ENCODE data around the gene ZEB1. TPM values are rescaled to one million over a fixed set of nuclear protein-coding genes. Genes with fewer than 3 reads are reported as not detected.

ZEB1 gene
- total and polyA plus RNA-seq, 2 of the 4 experiments (the other 2 are of a cell fraction), result 23.7 to 108 TPM

DNA sequence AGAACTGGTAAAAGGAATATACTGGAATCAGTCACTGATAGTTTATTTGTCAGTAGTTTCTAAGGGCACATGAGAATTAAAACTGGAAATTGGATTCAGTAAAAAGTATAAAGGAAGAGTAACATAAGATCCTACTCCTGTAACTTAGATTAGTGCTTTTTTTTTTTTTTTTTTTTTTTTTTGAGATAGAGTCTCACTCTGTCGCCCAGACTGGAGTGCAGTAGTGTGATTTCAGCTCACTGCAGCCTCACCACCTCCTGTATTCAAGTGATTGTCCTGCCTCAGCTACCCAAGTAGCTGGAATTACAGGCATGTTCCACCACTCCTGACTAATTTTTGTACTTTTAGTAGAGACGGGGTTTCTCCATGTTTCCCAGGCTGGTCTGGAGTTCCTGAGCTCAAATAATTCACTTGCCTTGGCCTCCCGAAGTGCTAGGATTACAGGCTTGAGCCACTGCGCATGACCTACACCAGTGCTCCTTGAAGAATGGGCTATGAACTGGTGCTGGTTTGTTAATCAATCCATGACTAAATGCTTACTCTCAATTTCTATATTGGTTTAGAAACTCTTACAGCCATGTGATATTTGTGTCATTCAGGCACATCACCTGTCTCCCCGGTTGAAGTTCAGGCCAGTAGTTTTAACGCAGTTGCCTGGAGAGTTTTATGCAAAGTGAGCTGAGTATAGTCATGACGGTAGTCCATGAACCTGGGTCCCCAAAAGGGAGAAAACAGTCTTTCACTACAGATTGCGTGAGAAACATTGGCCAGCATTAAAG, 65.0 kb downstream of the ZEB1 start:
- BruUV-seq (replicated peaks), result no TSS peak
- in situ Hi-C loops (cut with MboI; ENCODE audit: low sequenced_read_pairs), result no loop called here
- Histone ChIP-seq H3K56ac (ENCODE audit: extremely low read depth, insufficient read depth, low read length) (no peak overlapping the region), H3K9me3 (ENCODE audit: control insufficient read depth, insufficient read depth, low read length) (no peaks in the 10 kb centered on the region), H4K20me1 (ENCODE audit: insufficient read depth, low read length) (peaks cover 56% of the 10 kb centered on the region), H2BK20ac (ENCODE audit: low read depth, low read length) (no peak overlapping the region), H3K18ac (ENCODE audit: low read depth, low read length) (no peak overlapping the region), H4K91ac (ENCODE audit: insufficient read depth, low read depth, low read length) (no peak overlapping the region), H3K4ac (ENCODE audit: low read depth, low read length) (no peak overlapping the region), H2AK9ac (replicated peaks; ENCODE audit: low read depth, low read length, poor library complexity) (no peak overlapping the region), H3K79me1 (ENCODE audit: low read depth in 1 of 2, low read length in 2 of 2) (peaks cover 5 to 57% of the 10 kb centered on the region in 2 experiments), H3K36me3 (ENCODE audit: control insufficient read depth, insufficient read depth, low read length) (peaks cover 8% of the 10 kb centered on the region), H4K5ac (ENCODE audit: low read depth, low read length) (no peak overlapping the region), H3K27me3 (ENCODE audit: control insufficient read depth, insufficient read depth, low read length) (no peaks in the 10 kb centered on the region), H3K27ac (ENCODE audit: insufficient read depth, low read length) (no peak overlapping the region), H3K9ac (ENCODE audit: low read depth, low read length) (no peak overlapping the region), H3K4me1 (ENCODE audit: control insufficient read depth, insufficient read depth, low read length) (peaks cover 2% of the 10 kb centered on the region; the same call in 1 of the 2 replicates), H2AK5ac (ENCODE audit: low read depth, low read length) (no peak overlapping the region), H3K4me2 (ENCODE audit: low read depth, low read length) (no peak overlapping the region; the same call in 1 of the 2 replicates), H4K8ac (ENCODE audit: low read depth in 2 of 2, low read length in 2 of 2) (no peak overlapping the region), H2BK15ac (ENCODE audit: low read depth, low read length) (no peak overlapping the region), H2BK120ac (ENCODE audit: low read depth, low read length) (no peak overlapping the region), H3K23ac (ENCODE audit: low read depth, low read length) (no peak overlapping the region), H3K9me1 (ENCODE audit: insufficient read depth, low read length) (peaks cover 13% of the 10 kb centered on the region), H3K4me3 (ENCODE audit: insufficient read depth, low read depth, low read length) (no peak overlapping the region), H3K14ac (replicated peaks; ENCODE audit: low read depth, low read length) (0 out of 2 replicates have a peak overlapping the region, but pooled peaks have one; percentile 26), H2AFZ (replicated peaks; ENCODE audit: low read length, poor library complexity) (no peak overlapping the region), H2BK5ac (ENCODE audit: low read depth, low read length, poor library complexity, severe bottlenecking) (no peak overlapping the region)
- 80% methylated on average over 1 of the region's 8 CpGs; no CpG with 5 or more reads in 1 of the 2 experiments for WGBS, 2 experiments (ENCODE audit: extremely low coverage in 2 of 2, insufficient read length in 1 of 2)
- DNase-seq, result no peak
- intact Hi-C loops (cut with micrococcal nuclease), result no loop called here
- CTCF ChIA-PET, result no interaction called here
- POLR2A ChIA-PET (ENCODE audit: unreplicated experiment), result interaction anchor here (0.6 kb wide), 1 partner anchor 600 kb away, joined by 3 read pairs; no protein-coding TSS in a partner anchor
- dilution Hi-C loops (cut with HindIII; ENCODE audit: low sequenced_read_pairs, unreplicated experiment), result no loop called here
- no peak for ATAC-seq (ENCODE audit: low read depth)
- no peak for TF ChIP-seq RAD21 (IDR thresholded peaks at IDR 0.05; ENCODE audit: low read length)
- no peak for TF ChIP-seq SMC3 (IDR thresholded peaks at IDR 0.05; ENCODE audit: low read depth, low read length)
- no peak for TF ChIP-seq RFX5 (IDR thresholded peaks at IDR 0.05; ENCODE audit: low read depth, low read length)
- no peak for TF ChIP-seq MAFK (IDR thresholded peaks at IDR 0.05; ENCODE audit: low read depth, low read length)
- no peak for TF ChIP-seq MAZ (IDR thresholded peaks at IDR 0.05; ENCODE audit: borderline replicate concordance, low read depth, low read length)
- TF ChIP-seq, protein P1, sequence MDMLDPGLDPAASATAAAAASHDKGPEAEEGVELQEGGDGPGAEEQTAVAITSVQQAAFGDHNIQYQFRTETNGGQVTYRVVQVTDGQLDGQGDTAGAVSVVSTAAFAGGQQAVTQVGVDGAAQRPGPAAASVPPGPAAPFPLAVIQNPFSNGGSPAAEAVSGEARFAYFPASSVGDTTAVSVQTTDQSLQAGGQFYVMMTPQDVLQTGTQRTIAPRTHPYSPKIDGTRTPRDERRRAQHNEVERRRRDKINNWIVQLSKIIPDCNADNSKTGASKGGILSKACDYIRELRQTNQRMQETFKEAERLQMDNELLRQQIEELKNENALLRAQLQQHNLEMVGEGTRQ (IDR thresholded peaks at IDR 0.05; ENCODE audit: low read depth, low read length), result no peak
- no peak for TF ChIP-seq BHLHE40 (IDR thresholded peaks at IDR 0.05; ENCODE audit: low read depth, low read length)
- no peak for TF ChIP-seq CEBPB (IDR thresholded peaks at IDR 0.05; ENCODE audit: low read depth, low read length)
- no peak for TF ChIP-seq CTCF (conservative IDR thresholded peaks at IDR 0.05; ENCODE audit: low read depth, low read length)
- no peak for TF ChIP-seq POLR2A (IDR thresholded peaks at IDR 0.05; ENCODE audit: low read depth, low read length)
- TF ChIP-seq CHD1 (IDR thresholded peaks at IDR 0.05; ENCODE audit: low read depth, low read length), result no peak
- TF ChIP-seq RCOR1 (IDR thresholded peaks at IDR 0.05; ENCODE audit: insufficient replicate concordance, low read length), result no peak
- no peak for TF ChIP-seq NFE2L2 (IDR thresholded peaks at IDR 0.05; ENCODE audit: low read depth, low read length)
- TF ChIP-seq FOS (IDR thresholded peaks at IDR 0.05; ENCODE audit: low read depth, low read length), result no peak
- TF ChIP-seq ELK1 (IDR thresholded peaks at IDR 0.05; ENCODE audit: borderline replicate concordance, low read depth, low read length), result no peak
